Measurements from ENCODE around the gene CENPN. TPM values are rescaled to one million over a fixed set of nuclear protein-coding genes. Genes with fewer than 3 reads are reported as not detected.

The CENPN gene
- total RNA-seq, 1 experiment from 2014 or later: 322 TPM

- no peak for DNase-seq (ENCODE audit: low read depth)
Observed at GRCh38 chr16:80991792-80992430, 15.1 kb upstream of the CENPN start.

GRCh38 chr16:80992676-80993293 is 14.2 kb upstream of the CENPN start:
- no peak for DNase-seq (ENCODE audit: low read depth)

GRCh38 chr16:80993307-80993706 is 13.7 kb upstream of the CENPN start:
- peak; percentile 86 for DNase-seq (ENCODE audit: low read depth)

DNA sequence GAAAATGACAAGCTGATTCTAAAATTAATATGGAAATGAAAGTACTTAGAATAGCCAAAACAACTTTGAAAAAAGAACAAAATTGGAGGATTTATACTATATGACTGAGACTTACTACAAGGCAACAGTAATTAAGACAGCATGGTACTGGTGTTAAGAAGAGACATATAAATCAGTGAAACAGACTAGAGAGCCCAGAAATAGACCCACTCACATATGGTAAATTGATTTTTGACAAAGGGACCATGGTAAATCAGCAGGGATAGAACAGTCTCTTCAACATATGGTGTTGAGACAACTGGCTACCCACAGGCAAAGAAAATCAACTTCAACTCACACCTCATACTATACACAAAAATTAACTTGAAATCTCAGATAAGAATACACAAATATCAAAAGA is 13.2 kb upstream of the CENPN start:
- DNase-seq (ENCODE audit: low read depth): no peak

GRCh38 chr16:80994451-80994850 is 12.6 kb upstream of the CENPN start:
- no peak for DNase-seq (ENCODE audit: low read depth)

DNA sequence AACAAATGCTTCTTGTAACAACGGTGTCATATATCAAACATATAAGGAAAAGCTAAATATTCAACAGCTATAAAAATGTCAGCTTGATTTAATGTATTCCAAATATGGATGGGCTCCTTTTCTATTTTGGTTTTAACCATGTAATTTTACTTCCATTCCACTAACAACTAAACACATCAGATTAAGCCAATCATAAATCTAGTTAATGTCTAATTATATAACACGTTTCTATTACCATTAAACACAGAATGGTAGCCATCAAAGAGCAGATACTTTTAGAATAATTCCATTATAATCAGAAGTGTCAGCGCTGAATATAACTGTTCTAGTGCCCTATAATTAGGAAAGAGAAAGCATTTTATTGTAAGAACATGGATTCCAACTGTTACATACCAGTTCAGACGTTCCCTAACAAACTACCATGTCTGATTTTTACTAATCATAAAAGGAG is 10.3 kb upstream of the CENPN start:
- DNase-seq (ENCODE audit: low read depth): no peak

GRCh38 chr16:80997139-80997798 is 9.7 kb upstream of the CENPN start:
- DNase-seq (ENCODE audit: low read depth): no peak

- no peak for DNase-seq (ENCODE audit: low read depth)
Observed at GRCh38 chr16:80997964-80998620, 8.9 kb upstream of the CENPN start.

DNA sequence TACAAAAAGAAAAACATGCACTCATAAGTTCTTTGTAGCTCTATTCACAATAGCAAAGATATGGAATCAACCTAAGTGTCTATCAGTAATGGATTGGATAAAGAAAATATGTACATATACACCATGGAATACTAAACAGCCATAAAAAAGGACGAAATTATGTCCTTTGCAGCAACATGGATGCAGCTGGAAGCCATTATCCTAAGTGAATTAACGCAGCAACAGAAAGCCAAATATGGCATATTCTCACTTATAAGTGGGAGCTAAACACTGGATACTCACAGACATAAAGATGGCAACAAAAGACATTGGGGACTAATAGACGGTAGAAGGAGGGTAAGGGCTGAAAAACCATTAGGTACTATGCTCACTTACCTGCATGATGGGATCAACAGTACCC is 6.1 kb upstream of the CENPN start:
- no peak for DNase-seq (ENCODE audit: low read depth)

- DNase-seq (ENCODE audit: low read depth): no peak
Observed at GRCh38 chr16:81001330-81001729, 5.7 kb upstream of the CENPN start.

DNA sequence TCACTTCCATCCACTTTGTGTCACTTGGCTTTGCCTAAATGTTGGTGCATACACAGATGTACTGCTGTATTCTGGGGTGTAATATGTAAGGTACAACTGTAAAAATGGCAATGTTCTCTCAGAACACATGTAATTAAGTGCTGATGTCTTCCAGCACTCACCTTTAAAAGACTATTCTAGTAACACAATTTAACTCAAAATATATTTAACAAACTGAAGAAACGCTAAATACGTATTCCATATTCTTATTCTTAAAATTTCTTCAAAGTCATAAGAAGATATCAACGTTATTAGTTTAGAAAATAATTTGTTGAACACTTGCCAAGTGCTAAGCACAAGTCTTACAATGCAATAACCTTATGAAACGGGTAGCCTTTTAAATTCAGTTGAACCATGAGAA is 4.0 kb upstream of the CENPN start:
- no peak for DNase-seq (ENCODE audit: low read depth)

DNA sequence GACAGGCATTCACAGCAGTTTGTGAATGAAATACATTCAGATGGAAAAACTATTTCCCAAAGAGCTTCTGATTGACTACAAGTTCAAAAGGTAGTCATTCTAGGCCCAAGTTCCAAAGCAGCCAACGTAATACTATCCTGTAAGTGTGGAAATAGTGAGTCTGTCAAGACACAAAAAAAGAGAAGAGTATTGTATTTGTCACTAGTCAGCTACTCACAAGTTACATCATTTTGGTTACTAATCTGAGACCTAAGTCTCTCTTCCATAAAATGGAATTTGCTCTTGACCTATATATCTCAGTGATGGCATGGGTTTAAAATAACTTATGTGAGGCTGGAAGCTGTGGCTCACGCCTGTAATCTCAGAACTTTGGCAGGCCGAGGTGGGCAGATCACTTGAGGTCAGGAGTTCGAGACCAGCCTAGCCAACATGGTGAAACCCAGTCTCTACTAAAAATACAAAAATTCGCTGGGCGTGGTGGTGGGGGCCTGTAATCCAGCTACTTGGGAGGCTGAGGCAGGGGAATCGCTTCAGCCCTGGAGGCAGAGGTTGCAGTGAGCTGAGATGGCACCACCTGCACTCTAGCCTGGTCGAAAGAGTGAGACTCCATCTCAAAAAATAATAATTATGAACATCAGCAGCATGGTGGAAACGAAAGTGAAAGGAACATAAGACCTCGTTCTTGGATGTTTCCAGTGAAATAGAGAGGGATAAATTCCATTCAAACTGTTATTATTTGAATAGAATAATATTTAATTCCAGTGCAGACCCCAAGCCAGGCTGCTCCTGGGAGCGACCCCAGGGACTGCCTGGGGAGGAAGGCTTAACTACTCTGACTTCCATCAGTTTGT is 3.2 kb upstream of the CENPN start:
- peak; percentile 32 for DNase-seq (ENCODE audit: low read depth)

DNA sequence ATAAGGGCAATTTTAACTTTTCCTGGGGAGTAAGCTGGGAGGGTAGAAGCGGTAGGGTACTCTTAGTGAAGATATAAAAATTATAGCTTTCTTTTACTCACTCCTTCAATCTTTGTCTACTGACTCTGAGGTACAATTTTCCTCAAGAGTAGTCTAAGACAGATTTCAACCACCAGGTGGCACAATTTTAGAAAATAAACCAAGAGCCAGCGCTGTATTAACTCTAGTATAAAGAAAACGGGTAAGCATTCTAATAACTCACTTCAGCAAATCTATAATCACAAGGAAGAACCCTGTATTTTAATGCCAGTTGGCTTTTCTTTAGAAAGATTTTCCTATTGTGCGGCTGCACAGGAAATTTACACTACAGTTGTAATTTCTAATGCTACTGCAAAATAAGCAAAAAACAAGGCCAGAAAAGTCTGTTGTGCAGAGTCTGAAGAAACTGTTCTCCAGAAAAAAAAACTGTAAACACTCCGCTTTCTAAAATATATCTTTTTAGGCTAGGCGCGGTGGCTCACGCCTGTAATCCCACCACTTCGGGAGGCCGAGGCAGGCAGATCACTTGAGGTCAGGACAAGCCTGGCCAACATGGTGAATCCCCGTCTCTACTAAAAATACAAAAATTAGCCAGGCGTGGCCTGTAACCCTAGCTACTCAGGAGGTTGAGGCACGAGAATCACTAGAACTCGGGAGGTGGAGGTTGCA is 2.2 kb upstream of the CENPN start:
- peak; percentile 62 for DNase-seq (ENCODE audit: low read depth)

DNA sequence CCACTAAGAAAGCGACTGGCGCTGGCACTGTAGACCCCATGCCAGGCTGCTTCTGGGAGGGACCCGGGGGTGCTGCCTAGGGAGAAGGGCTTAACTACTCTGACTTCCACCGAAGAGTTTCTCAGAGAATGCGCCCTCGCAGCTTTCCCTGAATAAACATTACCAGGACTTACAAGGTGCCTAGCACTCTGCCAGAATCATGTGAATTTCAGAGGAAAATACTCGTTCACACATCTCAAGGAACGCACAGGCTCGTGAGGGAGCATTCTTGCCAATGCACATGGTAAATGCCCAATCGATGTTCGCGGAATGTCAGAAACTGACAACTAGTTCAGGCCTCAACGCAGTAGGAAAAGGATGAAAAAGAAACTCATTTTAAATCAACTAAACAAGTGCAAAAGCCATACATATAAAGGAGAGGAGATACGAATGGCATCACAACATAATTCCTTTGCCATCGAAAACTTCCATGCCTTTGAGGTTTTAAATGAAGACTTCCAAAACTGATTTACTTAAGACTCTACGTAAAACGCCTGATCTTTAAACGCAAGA is 1.3 kb upstream of the CENPN start:
- peak; percentile 10 for DNase-seq (ENCODE audit: low read depth)

DNA sequence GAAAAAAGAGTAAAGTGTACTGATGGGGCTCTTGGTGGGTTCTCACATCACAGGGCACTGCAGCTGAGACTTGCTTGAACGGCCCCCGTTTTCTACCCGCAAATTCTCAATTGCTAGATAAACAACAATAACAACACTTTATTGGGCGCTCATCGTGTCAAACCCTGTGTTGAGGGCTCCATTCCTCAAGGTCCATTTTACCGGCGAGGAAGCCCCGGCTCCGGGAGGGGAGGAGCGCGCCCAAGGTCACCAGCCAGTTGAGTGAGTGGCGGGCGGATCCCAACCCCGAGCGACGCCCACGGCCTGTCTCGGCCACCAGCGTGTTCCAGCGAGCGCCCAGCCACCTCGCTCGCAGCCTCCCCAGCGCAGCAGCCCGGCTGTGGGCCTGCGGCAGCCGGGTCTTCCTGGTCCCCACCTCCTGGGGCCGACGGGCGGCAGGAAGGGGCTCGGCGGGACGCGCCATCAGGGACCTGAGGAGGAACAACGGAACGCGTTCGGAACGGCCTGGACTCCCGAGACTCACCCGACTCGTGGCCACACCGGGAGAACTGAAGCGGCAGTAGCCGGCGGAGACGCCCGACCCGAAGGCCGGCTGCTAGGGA is 702 bp upstream of the CENPN start:
- peak; percentile 60 for DNase-seq (ENCODE audit: low read depth)

- no peak for DNase-seq (ENCODE audit: low read depth)
Observed at GRCh38 chr16:81008505-81008789, 1.4 kb downstream of the CENPN start.

GRCh38 chr16:81012974-81013373 is 6.0 kb downstream of the CENPN start:
- no peak for DNase-seq (ENCODE audit: low read depth)

GRCh38 chr16:81014672-81015071 is 7.7 kb downstream of the CENPN start:
- DNase-seq (ENCODE audit: low read depth): no peak

DNA sequence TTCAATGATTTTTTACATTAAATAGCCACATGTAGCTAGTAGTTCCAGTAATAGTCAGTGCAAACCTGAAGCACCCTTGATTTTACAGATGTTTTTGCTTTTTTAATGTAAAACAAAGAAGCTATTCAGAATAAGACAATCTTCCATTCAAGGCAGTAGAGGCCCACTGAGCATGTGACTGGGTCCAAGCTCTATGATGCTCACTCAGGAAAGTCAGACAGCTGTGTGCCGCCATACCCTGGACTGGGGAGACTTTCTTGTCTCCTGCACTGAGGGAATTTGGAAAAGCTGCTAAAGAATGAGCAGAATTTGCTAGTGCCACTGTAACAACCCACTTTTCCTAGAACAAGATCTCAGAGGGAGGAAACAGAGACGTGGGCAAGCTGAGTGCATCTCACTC is 11.5 kb downstream of the CENPN start:
- no peak for DNase-seq (ENCODE audit: low read depth)

- DNase-seq (ENCODE audit: low read depth): no peak
Observed at GRCh38 chr16:81026429-81026828, 19.4 kb downstream of the CENPN start.

All from RPMI7951 (cell line).